WI38 (cell line): Measurements from ENCODE around the gene TSPAN2.
"Not testable (repeated sequence)": the region's sequence is repeated elsewhere in the genome, so short reads cannot be mapped to it uniquely, and the experiment has no call there.

Experiments used
- H3K4me3 ChIP-seq: 2 replicates; pipeline ENCODE4 v1.5.1; 2011; ENCODE audit warnings: low read depth, mild to moderate bottlenecking, control low read depth, low read length
- TF ChIP-seq, protein P1 (sequence below): IDR thresholded peaks from 2 replicates; pipeline ENCODE4 v1.5.1; 2012; ENCODE audit warnings: low read depth, mild to moderate bottlenecking, control low read depth, low read length

Gene TSPAN2

GRCh38 chr1:115040501-115040900, 48.8 kb downstream of the TSPAN2 start:
- no peak overlapping the region for H3K4me3 ChIP-seq
- TF ChIP-seq, protein P1, sequence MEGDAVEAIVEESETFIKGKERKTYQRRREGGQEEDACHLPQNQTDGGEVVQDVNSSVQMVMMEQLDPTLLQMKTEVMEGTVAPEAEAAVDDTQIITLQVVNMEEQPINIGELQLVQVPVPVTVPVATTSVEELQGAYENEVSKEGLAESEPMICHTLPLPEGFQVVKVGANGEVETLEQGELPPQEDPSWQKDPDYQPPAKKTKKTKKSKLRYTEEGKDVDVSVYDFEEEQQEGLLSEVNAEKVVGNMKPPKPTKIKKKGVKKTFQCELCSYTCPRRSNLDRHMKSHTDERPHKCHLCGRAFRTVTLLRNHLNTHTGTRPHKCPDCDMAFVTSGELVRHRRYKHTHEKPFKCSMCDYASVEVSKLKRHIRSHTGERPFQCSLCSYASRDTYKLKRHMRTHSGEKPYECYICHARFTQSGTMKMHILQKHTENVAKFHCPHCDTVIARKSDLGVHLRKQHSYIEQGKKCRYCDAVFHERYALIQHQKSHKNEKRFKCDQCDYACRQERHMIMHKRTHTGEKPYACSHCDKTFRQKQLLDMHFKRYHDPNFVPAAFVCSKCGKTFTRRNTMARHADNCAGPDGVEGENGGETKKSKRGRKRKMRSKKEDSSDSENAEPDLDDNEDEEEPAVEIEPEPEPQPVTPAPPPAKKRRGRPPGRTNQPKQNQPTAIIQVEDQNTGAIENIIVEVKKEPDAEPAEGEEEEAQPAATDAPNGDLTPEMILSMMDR, result no peak

DNA sequence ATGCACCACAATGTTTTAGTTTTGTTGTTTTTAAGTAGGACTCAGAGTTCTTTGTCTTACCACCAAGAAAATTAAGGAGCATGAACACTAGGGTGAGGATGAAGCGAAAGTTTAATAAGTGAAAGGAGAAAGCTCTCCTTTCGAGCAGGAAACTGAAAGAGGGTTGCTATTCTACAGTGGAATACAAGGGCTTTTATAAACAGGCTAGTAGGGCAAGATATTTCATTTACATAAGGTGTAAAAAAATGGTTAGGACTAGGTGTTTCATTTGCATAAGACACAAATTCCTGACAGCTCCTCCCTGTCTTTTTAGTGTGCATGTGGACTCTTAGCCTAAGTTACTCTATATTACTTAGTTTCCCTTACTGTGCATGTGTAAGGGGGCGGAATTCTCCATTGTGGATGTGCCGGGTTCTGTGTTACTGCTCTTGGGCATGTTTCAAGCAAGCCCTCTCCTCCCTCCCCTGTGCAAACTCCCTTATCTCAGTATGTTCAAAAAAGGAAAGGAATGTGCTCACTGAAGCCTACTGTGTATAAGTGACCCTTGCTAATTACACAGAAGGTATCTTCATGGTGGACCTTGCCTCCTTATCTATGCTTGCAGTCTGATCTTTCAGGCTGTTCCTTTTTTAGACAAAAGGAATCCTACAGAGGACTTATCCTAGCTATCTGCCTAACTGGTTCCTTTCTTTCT, 52.3 kb downstream of the TSPAN2 start:
- TF ChIP-seq, protein P1, result no peak
- no peak overlapping the region for H3K4me3 ChIP-seq

- TF ChIP-seq, protein P1, result no peak
- no peak overlapping the region for H3K4me3 ChIP-seq
These were observed 53.7 kb downstream of the TSPAN2 start for GRCh38 chr1:115035652-115036051.

DNA sequence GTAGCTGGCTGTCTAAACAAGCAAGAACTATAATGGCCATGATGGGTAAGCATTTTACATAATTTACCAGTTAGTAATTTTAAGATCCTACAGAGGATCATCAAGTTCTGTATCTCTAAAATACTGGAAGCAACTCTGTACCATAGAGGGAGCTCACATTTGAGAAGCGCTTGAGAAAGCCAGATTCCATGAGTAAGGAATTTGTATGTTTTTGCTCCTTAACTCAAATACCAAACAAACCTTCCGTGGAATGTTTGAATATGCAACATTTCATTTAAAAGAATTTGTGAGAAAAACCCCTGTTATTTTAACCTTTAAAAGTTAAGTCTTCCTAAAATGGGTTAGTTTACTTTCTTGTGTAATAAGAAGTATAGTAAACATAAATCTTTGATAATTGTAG, 57.7 kb downstream of the TSPAN2 start:
- TF ChIP-seq, protein P1, result no peak
- no peak overlapping the region for H3K4me3 ChIP-seq

DNA sequence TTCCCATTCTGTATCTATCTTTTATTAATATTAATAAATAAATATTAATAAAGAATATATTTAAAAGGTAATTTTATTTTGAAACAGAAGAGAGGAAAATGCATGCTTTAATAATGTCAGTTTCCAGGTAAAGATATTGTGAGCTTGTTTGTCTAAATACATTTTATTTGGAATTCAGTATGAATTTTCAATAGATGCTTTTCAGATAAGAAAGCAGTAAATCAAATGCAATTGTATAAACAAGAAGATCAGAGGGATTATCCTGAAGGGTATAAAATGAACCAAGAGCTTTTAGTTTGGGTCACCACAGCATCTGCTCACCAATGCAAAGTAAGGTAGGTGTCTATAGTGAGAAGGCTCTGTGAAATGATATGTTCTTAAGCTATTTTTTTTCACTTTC, 59.8 kb downstream of the TSPAN2 start, which contains the start of gene TSHB:
Gene TSHB (plus strand): TSS at position 301 of the 400 bp plus-strand sequence. CDS start 3,537 bp downstream, outside the sequence.
- TF ChIP-seq, protein P1, result no peak
- no peak within 1 kb of the TSS for H3K4me3 ChIP-seq

DNA sequence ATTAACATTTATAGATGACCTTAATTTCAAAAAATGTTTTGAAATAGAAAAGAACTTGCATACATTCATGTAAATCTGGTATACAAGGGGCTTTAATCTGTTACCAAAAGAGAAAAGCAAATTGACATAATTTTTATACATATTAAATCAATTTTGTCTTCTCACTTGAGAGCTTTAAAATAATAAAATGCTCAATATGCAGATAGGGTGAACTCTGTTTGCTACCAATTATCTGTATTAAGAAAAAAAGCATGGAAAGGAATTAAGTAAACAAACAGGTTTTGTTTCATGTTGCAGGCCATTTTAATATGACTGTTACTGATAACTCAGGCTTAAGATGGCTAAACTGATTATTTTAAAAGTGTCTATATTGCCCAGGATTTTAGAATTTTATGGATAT, 65.7 kb downstream of the TSPAN2 start:
- TF ChIP-seq, protein P1, result no peak

DNA sequence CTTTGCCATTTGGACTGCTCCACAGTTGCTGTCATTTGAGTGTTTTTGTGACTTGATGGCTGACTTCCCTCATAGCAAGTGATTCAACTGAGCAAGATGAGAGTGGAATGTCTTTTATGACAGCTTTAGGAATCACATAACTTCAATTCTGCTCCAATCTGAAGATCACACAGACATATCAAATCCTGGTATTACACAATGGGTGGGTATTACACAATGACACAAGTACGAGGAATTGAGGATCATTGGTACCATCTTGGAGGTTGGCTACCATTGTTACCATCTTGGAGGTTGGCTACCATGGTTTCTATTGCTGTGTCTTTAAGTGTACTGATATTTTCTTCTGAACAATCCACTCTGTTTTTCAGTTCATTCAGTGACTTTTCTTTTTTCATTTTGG, 68.2 kb downstream of the TSPAN2 start:
- TF ChIP-seq, protein P1, result no peak
- no peak overlapping the region for H3K4me3 ChIP-seq

More for the DNA sequence above, 65.7 kb downstream of the TSPAN2 start:
- H3K4me3 ChIP-seq, result no peak overlapping the region

DNA sequence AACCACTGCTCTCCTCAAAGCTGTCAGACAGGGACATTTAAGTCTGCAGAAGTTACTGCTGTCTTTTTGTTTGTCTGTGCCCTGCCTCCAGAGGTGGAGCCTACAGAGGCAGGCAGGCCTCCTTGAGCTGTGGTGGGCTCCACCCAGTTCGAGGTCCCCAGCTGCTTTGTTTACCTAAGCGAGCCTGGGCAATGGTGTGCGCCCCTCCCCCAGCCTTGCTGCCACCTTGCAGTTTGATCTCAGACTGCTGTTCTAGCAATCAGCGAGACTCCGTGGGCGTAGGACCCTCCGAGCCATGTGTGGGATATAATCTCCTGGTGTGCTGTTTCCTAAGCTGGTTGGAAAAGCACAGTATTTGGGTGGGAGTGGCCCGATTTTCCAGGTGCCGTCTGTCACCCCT, 69.8 kb downstream of the TSPAN2 start:
- not testable (repeated sequence) for H3K4me3 ChIP-seq
